ENCODE data around the gene ZNF862. TPM values are rescaled to one million over a fixed set of nuclear protein-coding genes. Genes with fewer than 3 reads are reported as not detected.

Gene ZNF862
- total RNA-seq, 1 experiment from 2014 or later = 1.9 TPM

DNA sequence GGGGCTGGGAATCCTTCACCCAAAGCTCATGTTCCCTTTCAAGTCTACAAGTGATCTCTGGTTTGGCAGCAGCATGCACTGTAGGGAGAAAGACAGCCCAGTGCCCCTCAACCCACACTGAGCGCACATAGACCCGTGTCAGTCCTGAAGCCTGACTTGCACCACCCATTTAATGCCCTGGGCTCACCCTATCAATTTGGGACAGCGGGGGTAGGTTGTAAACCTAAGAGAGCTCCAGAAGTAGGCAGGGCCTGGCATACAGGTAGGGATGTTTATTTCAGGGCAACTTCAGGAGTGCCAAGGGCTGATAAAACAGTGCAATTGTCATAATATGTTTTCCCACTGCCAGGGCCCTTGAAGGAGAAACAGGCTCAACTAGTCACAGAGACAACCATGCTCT lies 32.1 kb downstream of the ZNF862 start:
- Mint-ChIP-seq H3K36me3 (ENCODE audit: insufficient read depth in 1 of 3, low read depth in 3 of 3) (no peaks in the 10 kb centered on the region), H3K27ac (no peak overlapping the region), H3K9me3 (no peaks in the 10 kb centered on the region), H3K4me3 (no peak overlapping the region), H3K27me3 (ENCODE audit: low read depth) (peaks cover 33% of the 10 kb centered on the region), H3K4me1 (peaks cover 8 to 12% of the 10 kb centered on the region in 2 experiments)
- Histone ChIP-seq H3K27me3 (ENCODE audit: insufficient read depth, low read length) (no peaks in the 10 kb centered on the region; the same call in 1 of the 2 replicates), H3K4me1 (ENCODE audit: insufficient read depth, low read length) (no peaks in the 10 kb centered on the region; the same call in 1 of the 2 replicates), H2BK20ac (ENCODE audit: low read depth, low read length, poor library complexity, severe bottlenecking) (no peak overlapping the region), H3T11ph (ENCODE audit: low read length) (no peak overlapping the region), H3K18ac (ENCODE audit: insufficient read length, low read depth, low read length) (no peak overlapping the region), H3K79me1 (ENCODE audit: insufficient read depth, low read depth, low read length, poor library complexity, severe bottlenecking) (no peaks in the 10 kb centered on the region), H3K56ac (ENCODE audit: insufficient read length, low read depth, low read length) (no peak overlapping the region), H3K23me2 (ENCODE audit: insufficient read length, low read depth, low read length, poor library complexity, severe bottlenecking) (peaks cover 11% of the 10 kb centered on the region), H4K5ac (ENCODE audit: insufficient read length, low read depth, low read length) (no peak overlapping the region), H4K20me1 (ENCODE audit: control insufficient read depth, insufficient read depth, insufficient read length) (no peaks in the 10 kb centered on the region), H3K4me2 (ENCODE audit: insufficient read depth, insufficient read length, low read length) (no peak overlapping the region), H3K4ac (ENCODE audit: low read depth, low read length) (no peak overlapping the region), H3K9me3 (ENCODE audit: control insufficient read depth, low read depth, low read length) (no peaks in the 10 kb centered on the region), H3K79me2 (ENCODE audit: insufficient read depth, low read length) (no peaks in the 10 kb centered on the region), H2BK5ac (ENCODE audit: insufficient read length, low read length) (no peak overlapping the region), H3K9ac (ENCODE audit: extremely low read depth, insufficient read length, low read length) (no peak overlapping the region), H2BK15ac (ENCODE audit: low read depth, low read length) (no peak overlapping the region), H2AFZ (ENCODE audit: low read length) (no peak overlapping the region), H2BK12ac (ENCODE audit: insufficient read length, low read depth, low read length) (no peak overlapping the region), H4K8ac (replicated peaks; ENCODE audit: insufficient read length, low read depth, low read length) (no peak overlapping the region), H4K91ac (ENCODE audit: insufficient read length, low read depth, low read length) (no peak overlapping the region), H3K27ac (ENCODE audit: insufficient read length, low read depth, low read length) (no peak overlapping the region), H2AK5ac (ENCODE audit: insufficient read length, low read length) (no peak overlapping the region), H2BK120ac (ENCODE audit: low read depth, low read length, poor library complexity, severe bottlenecking) (no peak overlapping the region), H3K14ac (ENCODE audit: insufficient read depth, low read length) (no peak overlapping the region), H3K23ac (ENCODE audit: insufficient read length, low read depth, low read length) (no peak overlapping the region)
- TF ChIP-seq, protein P1, sequence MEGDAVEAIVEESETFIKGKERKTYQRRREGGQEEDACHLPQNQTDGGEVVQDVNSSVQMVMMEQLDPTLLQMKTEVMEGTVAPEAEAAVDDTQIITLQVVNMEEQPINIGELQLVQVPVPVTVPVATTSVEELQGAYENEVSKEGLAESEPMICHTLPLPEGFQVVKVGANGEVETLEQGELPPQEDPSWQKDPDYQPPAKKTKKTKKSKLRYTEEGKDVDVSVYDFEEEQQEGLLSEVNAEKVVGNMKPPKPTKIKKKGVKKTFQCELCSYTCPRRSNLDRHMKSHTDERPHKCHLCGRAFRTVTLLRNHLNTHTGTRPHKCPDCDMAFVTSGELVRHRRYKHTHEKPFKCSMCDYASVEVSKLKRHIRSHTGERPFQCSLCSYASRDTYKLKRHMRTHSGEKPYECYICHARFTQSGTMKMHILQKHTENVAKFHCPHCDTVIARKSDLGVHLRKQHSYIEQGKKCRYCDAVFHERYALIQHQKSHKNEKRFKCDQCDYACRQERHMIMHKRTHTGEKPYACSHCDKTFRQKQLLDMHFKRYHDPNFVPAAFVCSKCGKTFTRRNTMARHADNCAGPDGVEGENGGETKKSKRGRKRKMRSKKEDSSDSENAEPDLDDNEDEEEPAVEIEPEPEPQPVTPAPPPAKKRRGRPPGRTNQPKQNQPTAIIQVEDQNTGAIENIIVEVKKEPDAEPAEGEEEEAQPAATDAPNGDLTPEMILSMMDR (conservative IDR thresholded peaks at IDR 0.05) = no peak
- DNase-seq = peak; percentile 6
- no CpG with 5 or more reads among the region's 3 CpGs for WGBS (ENCODE audit: extremely low coverage, insufficient read length, low lambda C conversion rate)

Data from H9 (cell line).